Thymus (tissue), 11 donors: Measurements from ENCODE around the gene ASXL1. TPM values are rescaled to one million over a fixed set of nuclear protein-coding genes. Genes with fewer than 3 reads are reported as not detected.

ENCODE experiments used
- DNase-seq, 9 donors: peaks; one replicate each; pipeline ENCODE4 v3.0.0-alpha.2; 2013; ENCODE audit warnings: low spot score in 9 of 9, low read depth in 6 of 9, missing footprints in 1 of 9
- H3K27ac ChIP-seq, 2 donors: one replicate each; pipeline ENCODE4 v1.5.1; 2013; ENCODE audit warnings: control low read depth in 1 of 2, low read depth in 1 of 2, low read length in 1 of 2, mild to moderate bottlenecking in 1 of 2, moderate library complexity in 1 of 2
- H3K27me3 ChIP-seq, 2 donors: one replicate each; pipeline ENCODE4 v1.5.1; 2013; ENCODE audit warnings: low read length in 1 of 2; ENCODE audit not compliant: control insufficient read depth in 2 of 2, insufficient read depth in 1 of 2
- H3K36me3 ChIP-seq, 2 donors: one replicate each; pipeline ENCODE4 v1.5.1; 2013; ENCODE audit warnings: low read length in 1 of 2, mild to moderate bottlenecking in 1 of 2, moderate library complexity in 1 of 2; ENCODE audit not compliant: control insufficient read depth in 2 of 2, insufficient read depth in 2 of 2
- H3K4me1 ChIP-seq, 2 donors: one replicate each; pipeline ENCODE4 v1.5.1; 2013; ENCODE audit warnings: low read length in 2 of 2; ENCODE audit not compliant: control insufficient read depth in 2 of 2, insufficient read depth in 2 of 2
- H3K4me3 ChIP-seq, 2 donors: one replicate each; pipeline ENCODE4 v1.5.1; 2013; ENCODE audit warnings: low read length in 2 of 2, control low read depth in 1 of 2, mild to moderate bottlenecking in 1 of 2
- H3K9me3 ChIP-seq, 2 donors: one replicate each; pipeline ENCODE4 v1.5.1; 2013; ENCODE audit warnings: low read length in 1 of 2, mild to moderate bottlenecking in 1 of 2; ENCODE audit not compliant: control insufficient read depth in 2 of 2, insufficient read depth in 1 of 2
- WGBS: extraction: QIAGEN DNeasy Blood & Tissue Kit; methylation state at CpG from one replicate; pipeline ENCODE4 v1.1.7; 2013; 5-methylcytosine and 5-hydroxymethylcytosine counted together
- polyA plus RNA-seq: library from polyadenylated mRNA; stranded (reverse); fragments of 200-250 nt; gene quantifications from one replicate; pipeline ENCODE4 v1.2.3, GENCODE V29; 2013
- total RNA-seq: library from RNA; stranded (reverse); fragments of 120-200 nt; gene quantifications from one replicate; pipeline ENCODE4 v1.2.4, GENCODE V29; 2013
- donor health status: healthy.

ASXL1 gene
- total and polyA plus RNA-seq, 2 donors: 34.8 to 40.0 TPM

GRCh38 chr20:32443386-32443974 lies 85.3 kb downstream of the ASXL1 start:
- 89% methylated on average over 3 of the region's 3 CpGs for WGBS
- Histone ChIP-seq H3K36me3 (peaks cover 73 to 95% of the 10 kb centered on the region in 2 donors), H3K27ac (no peak overlapping the region), H3K9me3 (no peaks in the 10 kb centered on the region), H3K4me1 (peaks cover 0 to 10% of the 10 kb centered on the region in 2 donors), H3K4me3 (no peak overlapping the region), H3K27me3 (no peaks in the 10 kb centered on the region)
- DNase-seq: no peak

- Histone ChIP-seq H3K9me3 (no peaks in the 10 kb centered on the region), H3K27ac (no peak overlapping the region), H3K36me3 (peaks cover 73 to 96% of the 10 kb centered on the region in 2 donors), H3K4me3 (no peak overlapping the region), H3K27me3 (no peaks in the 10 kb centered on the region), H3K4me1 (peaks cover 0 to 10% of the 10 kb centered on the region in 2 donors)
- DNase-seq: no peak
- WGBS: 96% methylated on average over 7 of the region's 7 CpGs
These were observed 86.5 kb downstream of the ASXL1 start for GRCh38 chr20:32444474-32445220.

- DNase-seq: no peak
- Histone ChIP-seq H3K9me3 (no peaks in the 10 kb centered on the region), H3K27ac (no peak overlapping the region), H3K27me3 (no peaks in the 10 kb centered on the region), H3K4me1 (peaks cover 0 to 10% of the 10 kb centered on the region in 2 donors), H3K4me3 (no peak overlapping the region), H3K36me3 (peaks cover 79 to 96% of the 10 kb centered on the region in 2 donors)
- WGBS: 95% methylated on average over 12 of the region's 12 CpGs
These were observed 87.6 kb downstream of the ASXL1 start for GRCh38 chr20:32445539-32446273.

DNA sequence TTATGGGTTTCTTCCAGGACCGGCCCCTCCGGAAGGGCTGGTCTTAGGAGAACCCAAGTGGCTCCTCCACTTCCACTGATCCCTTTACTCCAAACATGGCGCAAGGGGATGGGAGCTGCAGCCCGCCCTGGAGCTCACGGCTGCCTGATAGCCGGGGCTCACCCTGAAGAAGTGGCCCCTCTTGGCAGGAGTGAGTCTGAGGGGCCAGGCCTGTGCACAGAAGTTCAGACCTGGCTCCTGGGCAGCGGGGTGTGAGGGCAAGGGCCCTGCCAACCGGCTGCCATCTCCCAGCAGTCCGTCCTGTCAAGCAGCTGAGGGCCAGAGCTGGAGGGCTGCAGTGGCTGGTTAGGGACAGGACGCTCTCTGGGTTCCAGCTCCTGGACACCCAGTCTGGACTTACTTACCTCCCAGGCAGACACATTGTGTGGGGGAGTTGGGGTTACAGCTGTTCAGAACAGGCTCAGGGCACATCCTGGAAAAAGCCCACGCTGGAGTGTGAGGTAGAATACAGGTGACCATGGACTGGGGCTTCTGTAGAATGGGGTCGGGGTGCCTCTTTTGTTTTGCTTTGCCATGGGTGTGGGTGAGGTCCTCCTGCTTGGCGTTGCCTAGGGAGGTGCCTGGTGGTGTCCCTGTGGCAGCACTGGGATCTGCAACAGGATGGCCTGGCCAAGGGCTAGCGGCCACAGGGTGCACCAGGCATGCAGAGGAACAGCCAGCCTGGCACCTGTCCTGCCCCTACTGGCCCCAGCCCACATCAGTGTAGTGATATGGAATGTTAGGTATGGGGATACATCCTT lies 88.4 kb downstream of the ASXL1 start:
- peaks cover 86 to 96% of the 10 kb centered on the region in 2 donors for H3K36me3 ChIP-seq

DNA sequence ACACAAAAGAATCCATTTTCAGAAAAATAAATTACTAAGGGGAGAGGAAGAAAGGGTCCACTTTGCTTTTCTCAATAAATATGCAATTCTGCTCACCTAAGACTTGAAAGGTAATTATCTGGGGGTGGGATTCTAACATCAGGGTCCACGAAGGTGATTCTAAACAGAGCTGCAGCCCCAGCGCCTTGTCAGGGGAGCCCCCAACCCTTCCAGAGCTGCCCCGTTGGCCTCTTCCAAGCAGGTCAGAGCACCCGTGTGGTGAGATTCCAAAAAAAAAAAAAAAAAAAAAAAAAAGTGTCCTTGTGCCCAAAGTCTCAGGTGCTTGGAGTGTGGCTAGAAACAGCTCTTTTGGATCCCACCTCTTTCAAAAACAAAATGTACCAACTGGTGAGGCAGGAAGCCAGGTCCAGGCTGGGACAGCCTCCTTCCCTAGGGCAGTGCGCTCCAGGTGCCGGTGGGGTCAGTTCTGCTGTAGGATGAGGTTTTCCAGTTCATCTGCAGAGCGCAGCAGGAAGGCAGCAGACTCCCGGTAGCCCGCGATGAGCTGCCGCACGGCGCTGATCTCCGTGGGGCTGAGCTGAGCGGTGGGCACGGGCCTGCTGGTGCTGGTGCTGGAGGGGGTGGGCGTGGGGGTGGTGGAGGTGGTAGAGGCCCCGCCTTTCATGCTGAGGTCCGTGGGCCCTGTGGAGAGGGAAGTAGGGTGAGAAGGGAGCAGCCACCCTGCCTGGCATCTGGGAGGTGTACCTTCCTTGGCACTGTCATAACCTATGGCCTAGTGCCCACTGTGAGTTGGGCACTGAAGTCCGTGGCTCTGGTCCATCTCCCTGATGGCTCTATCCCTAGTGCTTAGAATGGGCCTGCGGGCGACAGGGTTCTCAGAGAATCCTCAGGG lies 89.3 kb downstream of the ASXL1 start:
- Histone ChIP-seq H3K27ac (no peak overlapping the region), H3K9me3 (no peaks in the 10 kb centered on the region), H3K27me3 (no peaks in the 10 kb centered on the region), H3K4me1 (peaks cover 0 to 18% of the 10 kb centered on the region in 2 donors), H3K4me3 (no peak overlapping the region), H3K36me3 (peaks cover 94 to 98% of the 10 kb centered on the region in 2 donors)
- DNase-seq: no peak
- WGBS: 96% methylated on average over 22 of the region's 22 CpGs

More for the DNA sequence above, 88.4 kb downstream of the ASXL1 start:
- H3K4me3 ChIP-seq: no peak overlapping the region
- 94% methylated on average over 14 of the region's 14 CpGs for WGBS
- DNase-seq: no peak
- H3K9me3 ChIP-seq: no peaks in the 10 kb centered on the region
- H3K4me1 ChIP-seq: peaks cover 0 to 12% of the 10 kb centered on the region in 2 donors
- no peak overlapping the region for H3K27ac ChIP-seq
- H3K27me3 ChIP-seq: no peaks in the 10 kb centered on the region

GRCh38 chr20:32448306-32449056 lies 90.3 kb downstream of the ASXL1 start:
- Histone ChIP-seq H3K4me1 (peaks cover 0 to 24% of the 10 kb centered on the region in 2 donors), H3K4me3 (no peak overlapping the region), H3K36me3 (peaks cover 94 to 99% of the 10 kb centered on the region in 2 donors), H3K27me3 (no peaks in the 10 kb centered on the region), H3K27ac (no peak overlapping the region), H3K9me3 (no peaks in the 10 kb centered on the region)
- 96% methylated on average over 13 of the region's 13 CpGs for WGBS
- no peak for DNase-seq

DNA sequence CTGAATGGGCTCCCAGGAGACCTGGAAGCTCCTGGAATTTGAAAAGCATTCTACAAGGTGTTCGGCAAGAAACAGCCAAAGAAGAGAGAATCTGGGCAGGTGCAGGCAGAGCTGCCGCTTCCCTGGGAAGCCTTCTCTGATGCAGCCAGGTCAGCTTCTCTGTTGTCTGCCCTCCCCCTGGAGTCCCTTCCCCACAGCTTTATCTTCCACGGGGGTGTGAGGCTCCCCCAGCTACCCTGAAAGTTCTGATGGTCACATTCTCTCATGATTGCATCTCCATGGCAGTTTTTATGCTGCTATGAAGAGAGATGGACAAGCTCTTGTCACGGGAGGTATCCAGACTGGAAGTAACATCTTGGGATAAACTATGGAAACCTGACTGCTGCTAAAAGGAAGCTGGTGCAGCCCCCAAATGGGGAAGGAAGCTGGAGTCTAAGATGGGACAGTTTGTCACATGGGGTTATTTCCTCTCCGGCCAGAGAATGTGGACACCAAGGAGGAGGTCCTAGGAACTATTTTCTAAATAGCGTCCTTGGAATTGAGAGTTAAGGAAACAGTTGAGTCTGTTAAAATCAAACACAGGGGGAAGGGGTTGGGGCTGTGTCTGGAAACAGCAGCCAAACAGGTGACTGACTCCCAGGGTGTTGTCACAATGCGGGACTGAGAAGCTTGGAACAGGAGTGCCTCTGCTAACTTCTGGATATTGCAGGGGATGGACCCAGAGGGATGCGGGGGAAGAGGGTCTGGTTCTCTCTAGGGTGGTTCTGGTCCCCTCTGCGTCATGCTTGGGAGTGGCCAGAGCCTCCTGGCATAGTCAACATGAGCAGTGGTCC lies 91.1 kb downstream of the ASXL1 start:
- Histone ChIP-seq H3K4me1 (peaks cover 0 to 27% of the 10 kb centered on the region in 2 donors), H3K36me3 (peaks cover 98% of the 10 kb centered on the region in 2 donors), H3K4me3 (no peak overlapping the region), H3K27ac (no peak overlapping the region), H3K9me3 (no peaks in the 10 kb centered on the region), H3K27me3 (no peaks in the 10 kb centered on the region)
- no peak for DNase-seq
- 90% methylated on average over 9 of the region's 9 CpGs for WGBS
